ENCODE results near the gene FBLN7.

Gene FBLN7

GRCh38 chr2:112156152-112156986, 18.2 kb downstream of the FBLN7 start:
- DNase-seq (ENCODE audit: low spot score) (peak; percentile 79), FAIRE-seq (peak; percentile 80)

GRCh38 chr2:112157472-112157871, 19.3 kb downstream of the FBLN7 start:
- no peak for DNase-seq (ENCODE audit: low spot score)

GRCh38 chr2:112159454-112159921, 21.3 kb downstream of the FBLN7 start:
- DNase-seq (ENCODE audit: low spot score) (no peak), FAIRE-seq (no peak)

More at GRCh38 chr2:112157472-112157871, 19.3 kb downstream of the FBLN7 start:
- no peak for FAIRE-seq

- DNase-seq (ENCODE audit: low spot score) (no peak), FAIRE-seq (no peak)
Measured at GRCh38 chr2:112160283-112161250, 22.4 kb downstream of the FBLN7 start.

GRCh38 chr2:112161431-112162145, 23.4 kb downstream of the FBLN7 start:
- no peak for DNase-seq (ENCODE audit: low spot score)
- FAIRE-seq, result no peak

- FAIRE-seq, result no peak
- DNase-seq (ENCODE audit: low spot score), result no peak
Measured at GRCh38 chr2:112162341-112162740, 24.2 kb downstream of the FBLN7 start.

GRCh38 chr2:112162956-112163355, 24.8 kb downstream of the FBLN7 start:
- no peak for FAIRE-seq
- no peak for DNase-seq (ENCODE audit: low spot score)

- FAIRE-seq (no peak), DNase-seq (ENCODE audit: low spot score) (no peak)
Measured at GRCh38 chr2:112163541-112163981, 25.4 kb downstream of the FBLN7 start.

GRCh38 chr2:112164876-112165275, 26.7 kb downstream of the FBLN7 start:
- DNase-seq (ENCODE audit: low spot score) (no peak), FAIRE-seq (no peak)

- FAIRE-seq, result no peak
- DNase-seq (ENCODE audit: low spot score), result no peak
Measured at GRCh38 chr2:112165296-112165695, 27.1 kb downstream of the FBLN7 start.

- no peak for FAIRE-seq
- no peak for DNase-seq (ENCODE audit: low spot score)
Measured at GRCh38 chr2:112166806-112167499, 28.8 kb downstream of the FBLN7 start.

GRCh38 chr2:112168422-112169124, 30.4 kb downstream of the FBLN7 start:
- no peak for FAIRE-seq

GRCh38 chr2:112170495-112170894, 32.3 kb downstream of the FBLN7 start:
- DNase-seq (ENCODE audit: low spot score) (no peak), FAIRE-seq (no peak)

More at GRCh38 chr2:112168422-112169124, 30.4 kb downstream of the FBLN7 start:
- DNase-seq (ENCODE audit: low spot score), result no peak

- peak; percentile 86 for DNase-seq (ENCODE audit: low spot score)
- FAIRE-seq, result peak; percentile 67
Measured at GRCh38 chr2:112173646-112174319, 35.6 kb downstream of the FBLN7 start.

GRCh38 chr2:112174383-112174782, 36.2 kb downstream of the FBLN7 start:
- DNase-seq (ENCODE audit: low spot score) (no peak), FAIRE-seq (no peak)

GRCh38 chr2:112175333-112175732, 37.1 kb downstream of the FBLN7 start:
- no peak for FAIRE-seq
- no peak for DNase-seq (ENCODE audit: low spot score)

- DNase-seq (ENCODE audit: low spot score) (no peak), FAIRE-seq (no peak)
Measured at GRCh38 chr2:112175958-112176573, 37.9 kb downstream of the FBLN7 start.

GRCh38 chr2:112181571-112182290, 43.5 kb downstream of the FBLN7 start:
- no peak for FAIRE-seq
- DNase-seq (ENCODE audit: low spot score), result no peak
